OCI-LY1 (cell line): Measurements from ENCODE around the gene ST3GAL3.
A peak's percentile ranks its signal among the peaks of the same experiment; 100 is the strongest.

Source experiments
- H2AFZ ChIP-seq: fragments of 200-600 bp; sonication (generic), shearing (Covaris generic); 2 replicates; pipeline ENCODE4 v1.6.0; 2014; ENCODE audit warnings: antibody characterized with exemption, mild to moderate bottlenecking, low read length
- H3F3A ChIP-seq: fragments of 200-600 bp; sonication (generic), shearing (Covaris generic); 2 replicates; pipeline ENCODE4 v1.6.0; 2014; ENCODE audit warnings: mild to moderate bottlenecking, antibody characterized with exemption, low read length, moderate library complexity; ENCODE audit not compliant: insufficient read depth
- H3K27ac ChIP-seq: fragments of 200-600 bp; sonication (generic); 2 replicates; pipeline ENCODE4 v1.5.1; 2014; ENCODE audit warnings: low read length, mixed run types, mild to moderate bottlenecking, low read depth; ENCODE audit not compliant: poor library complexity, severe bottlenecking
- H3K27me3 ChIP-seq: fragments of 200-600 bp; sonication (generic); 2 replicates; pipeline ENCODE4 v1.6.0; 2014; ENCODE audit warnings: antibody characterized with exemption, mild to moderate bottlenecking, low read length, moderate library complexity; ENCODE audit not compliant: insufficient read depth
- H3K36me3 ChIP-seq: fragments of 200-600 bp; sonication (generic); 2 replicates; pipeline ENCODE4 v1.6.1; 2014; ENCODE audit warnings: mild to moderate bottlenecking, antibody characterized with exemption, low read length, moderate library complexity, mixed read lengths; ENCODE audit not compliant: insufficient read depth
- H3K4me1 ChIP-seq: fragments of 200-600 bp; sonication (generic); 2 replicates; pipeline ENCODE4 v1.5.1; 2014; ENCODE audit warnings: mild to moderate bottlenecking, low read length, moderate library complexity; ENCODE audit not compliant: insufficient read depth, severe bottlenecking
- H3K4me2 ChIP-seq: fragments of 200-600 bp; sonication (generic), shearing (Covaris generic); 2 replicates; pipeline ENCODE4 v1.6.1; 2014; ENCODE audit warnings: low read length
- H3K4me3 ChIP-seq: fragments of 200-600 bp; sonication (generic); 2 replicates; pipeline ENCODE4 v1.5.1; 2014; ENCODE audit warnings: low read length, low read depth, mild to moderate bottlenecking, mixed read lengths; ENCODE audit not compliant: poor library complexity, severe bottlenecking
- H3K79me2 ChIP-seq: fragments of 200-600 bp; shearing (Covaris generic); 2 replicates; pipeline ENCODE4 v1.6.1; 2016; ENCODE audit warnings: mixed run types, low read length, mixed read lengths; ENCODE audit not compliant: insufficient read depth
- H3K9ac ChIP-seq: fragments of 200-600 bp; sonication (generic), shearing (Covaris generic); 2 replicates; pipeline ENCODE4 v1.6.1; 2014; ENCODE audit warnings: mild to moderate bottlenecking, low read length, mixed read lengths
- H3K9me2 ChIP-seq: fragments of 200-600 bp; sonication (generic), shearing (Covaris generic); 2 replicates; pipeline ENCODE4 v1.6.1; 2014; ENCODE audit warnings: low read depth, mild to moderate bottlenecking, low read length, mixed read lengths
- H3K9me3 ChIP-seq: fragments of 200-600 bp; shearing (Covaris generic); 2 replicates; pipeline ENCODE4 v1.6.1; 2014; ENCODE audit warnings: low read length, mixed read lengths
- H4K20me1 ChIP-seq: fragments of 200-600 bp; sonication (generic), shearing (Covaris generic); 2 replicates; pipeline ENCODE4 v1.6.0; 2016; ENCODE audit warnings: mild to moderate bottlenecking, low read length; ENCODE audit not compliant: insufficient read depth
- CTCF ChIP-seq: fragments of 200-600 bp; sonication (generic), shearing (Covaris generic); IDR thresholded peaks from 2 replicates; pipeline ENCODE4 v1.5.1; 2017; ENCODE audit warnings: mild to moderate bottlenecking, antibody characterized with exemption, low read length, moderate library complexity, mixed read lengths
- EZH2 ChIP-seq: fragments of 200-600 bp; sonication (generic), shearing (Covaris generic); IDR thresholded peaks from 2 replicates; pipeline ENCODE4 v1.8.0; 2017; ENCODE audit warnings: borderline replicate concordance, mixed run types, mild to moderate bottlenecking, antibody characterized with exemption, low read length, moderate library complexity, mixed read lengths

The ST3GAL3 gene

GRCh38 chr1:43705334-43705733 is 2.0 kb upstream of the ST3GAL3 start:
- Histone ChIP-seq H3K9me2 (no peaks in the 10 kb centered on the region), H3K27ac (peak overlapping the region; percentile 33), H3K9me3 (no peaks in the 10 kb centered on the region), H3K9ac (no peak overlapping the region), H2AFZ (no peak overlapping the region), H3K79me2 (peaks cover 13% of the 10 kb centered on the region), H3K4me2 (peak overlapping the region; percentile 87; the same call in 1 of the 2 replicates), H3K27me3 (no peaks in the 10 kb centered on the region), H3K36me3 (peaks cover 50% of the 10 kb centered on the region), H3K4me3 (no peak overlapping the region), H4K20me1 (no peaks in the 10 kb centered on the region), H3F3A (no peaks in the 10 kb centered on the region), H3K4me1 (peaks cover 28% of the 10 kb centered on the region)
- TF ChIP-seq CTCF (no peak), EZH2 (no peak)

DNA sequence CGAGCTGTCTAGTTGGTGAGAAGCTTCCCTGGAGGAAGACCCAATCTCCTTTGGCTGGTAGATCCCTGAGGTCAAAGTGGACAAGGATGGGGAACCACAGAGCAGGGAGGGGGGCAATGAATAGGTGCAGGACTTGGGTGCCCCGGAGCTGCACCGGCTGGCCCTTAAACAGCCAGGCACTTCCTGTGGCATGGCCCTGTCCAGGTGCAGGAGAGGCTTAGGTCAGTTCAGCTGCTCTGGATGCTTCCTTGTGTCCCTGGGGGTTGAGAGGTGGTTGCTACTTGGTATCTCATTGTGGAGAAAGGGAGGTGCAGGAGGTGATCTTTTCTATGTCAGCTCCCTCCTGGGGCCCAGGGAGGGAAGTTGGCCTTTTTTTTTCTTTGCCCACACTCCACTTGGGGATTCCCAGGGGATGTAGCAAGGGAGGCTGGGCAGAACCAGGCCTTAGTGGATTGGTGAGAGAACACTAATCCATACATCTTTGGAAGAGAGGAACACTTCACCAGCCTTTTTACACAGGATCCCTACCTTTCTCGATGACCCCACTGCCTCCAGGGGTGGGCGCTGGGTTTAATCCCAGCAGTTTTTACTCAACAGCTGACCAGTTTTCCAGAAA is 1.2 kb upstream of the ST3GAL3 start:
- Histone ChIP-seq H3K79me2 (peaks cover 13% of the 10 kb centered on the region), H3K27me3 (no peaks in the 10 kb centered on the region), H3K4me1 (peaks cover 28% of the 10 kb centered on the region), H3K27ac (peak overlapping the region; percentile 33), H3K9ac (peak overlapping the region; percentile 83), H3K9me3 (no peaks in the 10 kb centered on the region), H3K9me2 (no peaks in the 10 kb centered on the region), H3K4me3 (peak overlapping the region; percentile 98), H2AFZ (no peak overlapping the region), H3K4me2 (peak overlapping the region; percentile 87), H4K20me1 (no peaks in the 10 kb centered on the region), H3F3A (no peaks in the 10 kb centered on the region), H3K36me3 (peaks cover 52% of the 10 kb centered on the region)
- no peak for TF ChIP-seq CTCF
- no peak for TF ChIP-seq EZH2

DNA sequence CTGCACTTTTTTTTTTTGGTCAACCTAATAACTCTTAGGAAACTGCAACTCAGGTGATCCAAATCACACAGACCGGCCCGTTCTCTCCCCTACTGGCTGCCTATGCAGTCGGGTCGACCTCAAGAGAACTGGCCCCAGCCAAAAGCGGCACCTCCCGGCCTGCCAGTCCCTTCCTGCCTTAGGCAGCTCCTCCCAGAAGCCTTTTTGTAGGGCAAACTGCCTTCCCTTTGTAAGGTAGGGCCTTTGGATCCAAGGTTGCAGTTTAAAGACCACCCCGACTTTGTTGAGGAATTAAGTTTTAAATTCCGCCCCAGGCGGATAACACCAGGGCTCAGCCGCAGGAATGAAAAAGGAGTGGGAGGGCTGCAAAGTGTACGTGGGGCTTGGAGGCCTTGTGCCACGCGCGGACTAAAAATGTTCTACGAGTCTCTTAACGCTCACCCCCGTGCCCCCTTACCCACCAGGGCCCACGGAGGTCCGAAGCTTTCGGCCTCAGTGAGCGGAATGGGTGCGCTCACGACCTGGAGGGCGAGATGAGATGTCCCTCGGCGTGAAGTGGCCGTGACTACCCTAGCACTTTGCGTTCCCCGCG is 642 bp upstream of the ST3GAL3 start:
- H3K9me2 ChIP-seq: no peaks in the 10 kb centered on the region
- H3K4me1 ChIP-seq: peaks cover 28% of the 10 kb centered on the region
- no peak overlapping the region for H2AFZ ChIP-seq
- no peaks in the 10 kb centered on the region for H3F3A ChIP-seq
- H3K79me2 ChIP-seq: peaks cover 13% of the 10 kb centered on the region
- no peaks in the 10 kb centered on the region for H3K27me3 ChIP-seq
- H3K36me3 ChIP-seq: peaks cover 51% of the 10 kb centered on the region
- no peaks in the 10 kb centered on the region for H3K9me3 ChIP-seq
- no peaks in the 10 kb centered on the region for H4K20me1 ChIP-seq
- TF ChIP-seq CTCF (no peak), EZH2 (no peak)
- peak overlapping the region; percentile 33 for H3K27ac ChIP-seq
- H3K4me3 ChIP-seq: peak overlapping the region; percentile 98
- H3K9ac ChIP-seq: peak overlapping the region; percentile 83
- H3K4me2 ChIP-seq: peak overlapping the region; percentile 87
